ENCODE measurements around the gene CLDND1.
"Not testable (repeated sequence)": the region's sequence is repeated elsewhere in the genome, so short reads cannot be mapped to it uniquely, and the experiment has no call there.

CLDND1 gene

DNA sequence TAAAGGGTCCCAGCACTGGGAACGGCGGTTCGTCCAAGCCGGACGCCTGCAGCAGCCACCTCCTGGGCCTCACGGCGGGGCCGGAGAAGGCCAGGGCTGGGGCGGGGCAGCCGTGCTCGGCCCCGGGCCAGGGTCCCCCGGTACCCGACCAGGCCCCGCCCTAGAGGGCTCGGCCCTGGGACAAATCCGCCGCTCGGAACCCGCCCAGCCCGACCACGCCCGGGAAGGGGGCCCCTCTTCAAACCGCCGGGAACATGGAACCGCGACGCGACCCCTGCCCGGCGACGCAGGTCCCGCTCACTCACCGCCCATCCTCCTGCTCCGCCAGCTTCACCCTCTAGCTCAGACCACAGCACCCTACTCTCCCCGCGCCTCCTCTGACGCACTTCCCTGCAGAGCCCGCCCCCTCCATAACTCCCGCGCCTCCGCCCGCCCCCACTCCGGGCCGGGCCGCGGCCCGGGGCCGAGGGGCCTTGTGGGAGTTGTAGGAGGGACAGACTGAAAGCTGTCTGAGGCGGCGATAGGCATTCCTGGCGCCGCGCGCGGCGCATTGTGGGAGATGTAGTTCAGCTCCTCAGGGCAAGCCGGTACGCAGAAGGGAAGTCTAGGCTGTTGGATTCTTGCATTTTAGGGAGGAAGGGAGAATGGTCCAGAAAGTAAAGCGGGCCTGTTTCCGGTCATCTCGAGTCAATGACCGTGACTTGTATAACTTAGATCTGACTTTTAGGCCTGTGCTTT, at the start of gene CLDND1:
Gene CLDND1 (minus strand): TSS at position 359 of the 738 bp plus-strand sequence. CDS start 1,478 bp downstream, outside the sequence.
- DNase-seq = peak; percentile 95

DNA sequence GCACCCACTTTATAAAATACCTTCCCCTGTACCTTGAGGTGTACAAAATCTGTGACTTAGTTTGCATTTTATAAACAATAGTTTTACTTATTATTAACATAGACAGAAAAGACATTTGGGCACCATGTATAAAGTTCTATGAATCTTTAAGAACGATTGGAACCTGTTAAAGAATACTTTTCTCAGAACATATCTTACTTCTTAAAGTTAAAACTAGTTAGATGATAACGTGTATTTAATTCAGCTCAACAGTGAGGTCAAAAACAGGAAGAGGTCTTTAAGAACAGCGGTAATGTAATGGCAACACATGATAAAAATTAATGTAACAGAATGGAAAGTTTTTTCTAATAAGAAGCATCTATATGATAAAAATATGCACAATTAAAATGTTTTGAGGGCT, 45.7 kb upstream of the CLDND1 start:
- no peak for DNase-seq

DNA sequence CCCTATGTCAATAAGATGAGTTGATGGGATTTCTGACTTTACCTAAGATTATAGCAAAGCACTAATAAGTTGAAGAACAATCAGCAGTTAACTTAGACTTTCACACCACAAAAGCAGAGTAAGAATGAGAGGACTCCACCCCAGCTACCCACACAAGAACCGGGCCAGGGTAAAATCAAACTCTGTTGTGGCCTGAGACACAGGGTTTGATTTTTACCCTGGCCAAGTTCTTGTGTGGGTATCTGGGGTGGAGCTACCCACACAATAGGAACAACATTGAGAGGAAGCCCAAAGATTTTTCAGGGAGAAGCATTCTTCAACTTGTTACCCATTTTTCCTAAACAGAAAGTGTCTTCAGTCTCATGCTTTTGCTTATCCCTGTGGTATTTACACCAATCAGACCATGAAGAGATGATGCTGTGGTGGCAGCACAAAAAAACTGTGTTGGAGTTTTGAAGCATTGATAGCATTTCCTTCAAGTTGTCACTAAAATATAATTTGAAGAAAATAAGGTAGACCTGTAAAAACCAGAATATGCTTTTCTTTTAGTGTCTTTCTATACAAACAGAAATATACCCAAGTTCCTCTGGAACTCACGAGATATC, 45.1 kb upstream of the CLDND1 start:
- DNase-seq = peak; percentile 22

DNA sequence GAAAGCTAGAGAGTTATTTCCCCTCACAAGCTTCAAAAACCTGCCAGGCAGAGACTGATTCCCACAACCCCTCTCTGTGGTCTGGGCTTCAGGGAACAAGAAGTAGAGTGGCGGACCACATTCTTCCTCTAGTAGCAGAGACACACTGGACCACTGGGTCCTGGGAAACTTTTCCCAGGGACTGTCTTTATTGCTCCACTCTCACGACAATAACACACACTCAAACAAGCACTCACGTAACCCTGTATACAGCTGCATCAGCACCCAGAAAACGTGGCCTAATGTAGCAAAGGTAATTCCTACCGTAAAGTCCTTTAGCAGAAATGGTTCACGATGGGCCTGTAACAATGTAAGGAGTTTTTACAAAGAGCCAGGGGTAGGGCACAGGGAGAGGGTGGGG, 43.1 kb upstream of the CLDND1 start:
- DNase-seq = no peak

DNA sequence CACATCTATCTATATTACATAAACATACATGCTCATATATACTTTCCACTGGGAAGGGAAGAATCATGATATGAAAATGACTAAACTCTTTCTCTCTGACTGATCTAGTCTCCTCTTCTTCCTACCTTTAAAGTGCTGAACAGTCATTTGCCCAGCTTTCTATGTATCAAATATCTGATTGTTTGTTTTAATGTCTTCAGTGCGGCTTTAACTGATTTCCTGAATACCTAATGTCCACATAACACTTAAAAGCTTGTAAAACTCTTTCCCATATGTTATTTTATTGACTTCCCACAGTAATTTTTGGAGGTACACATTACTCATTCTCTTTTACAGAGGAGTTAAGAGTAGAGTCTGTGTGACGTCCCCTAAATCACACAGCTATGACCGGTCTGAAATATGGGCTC, 42.5 kb upstream of the CLDND1 start:
- no peak for DNase-seq

DNA sequence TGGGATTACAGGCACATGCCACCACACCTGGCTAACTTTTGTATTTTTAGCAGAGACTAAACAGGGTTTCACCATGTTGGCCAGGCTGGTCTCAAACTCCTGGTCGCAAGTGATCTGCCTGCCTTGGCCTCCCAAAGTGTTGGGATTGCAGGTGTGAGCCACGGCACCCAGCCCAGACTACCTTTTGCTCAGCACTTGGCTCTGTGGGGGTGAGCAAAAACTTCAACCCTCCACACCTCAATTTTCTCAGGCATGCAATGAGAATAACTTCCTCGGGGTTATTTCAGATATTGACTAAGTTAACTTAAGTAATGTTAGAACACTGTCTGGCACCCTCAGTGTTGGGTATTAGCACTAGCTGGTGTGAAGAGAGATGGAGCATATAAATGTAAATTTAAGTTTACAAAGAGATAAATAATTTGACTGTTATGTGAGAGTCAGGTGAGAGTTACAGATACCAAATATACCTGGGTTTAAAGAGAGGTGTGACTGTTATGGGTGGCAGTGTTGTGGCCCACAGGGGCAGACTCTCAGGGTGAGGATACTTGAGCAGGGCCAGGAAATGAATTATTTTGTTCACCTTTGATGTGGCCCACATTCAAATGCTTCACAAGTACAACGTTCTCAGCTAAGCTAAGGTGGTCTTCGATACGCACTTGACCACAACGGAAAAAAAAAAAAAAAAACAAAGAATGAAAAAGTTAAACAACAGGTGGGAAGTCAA, 41.7 kb upstream of the CLDND1 start:
- DNase-seq = peak; percentile 62

DNA sequence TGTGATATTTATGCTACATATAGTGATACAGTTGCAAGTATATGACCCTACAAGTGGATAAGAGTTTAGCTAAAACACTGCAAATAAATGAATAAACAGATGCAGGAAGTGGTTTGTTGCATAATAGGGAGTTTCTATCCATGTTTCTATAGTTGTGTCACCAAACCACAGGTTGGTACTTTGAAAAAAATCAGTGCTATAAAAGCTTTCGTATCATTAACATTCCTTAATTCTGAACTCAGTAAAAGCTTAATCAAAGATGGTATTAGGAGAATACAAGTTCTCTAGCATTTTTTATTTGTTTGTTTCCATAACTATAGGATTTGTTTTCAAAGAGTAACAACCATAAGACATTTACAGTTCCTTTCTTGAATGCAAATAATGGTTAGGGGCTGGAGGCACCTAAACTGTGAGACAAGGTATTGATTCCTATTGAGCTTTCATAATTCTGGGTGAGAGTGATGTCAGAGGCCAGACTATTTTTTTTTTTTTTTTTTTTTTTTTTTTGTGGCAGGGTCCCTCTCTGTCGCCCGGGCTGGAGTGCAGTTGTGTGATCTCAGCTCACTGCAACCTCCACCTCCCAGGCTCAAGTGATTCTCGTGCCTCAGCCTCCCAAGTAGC, 41.1 kb upstream of the CLDND1 start:
- peak; percentile 27 for DNase-seq

DNA sequence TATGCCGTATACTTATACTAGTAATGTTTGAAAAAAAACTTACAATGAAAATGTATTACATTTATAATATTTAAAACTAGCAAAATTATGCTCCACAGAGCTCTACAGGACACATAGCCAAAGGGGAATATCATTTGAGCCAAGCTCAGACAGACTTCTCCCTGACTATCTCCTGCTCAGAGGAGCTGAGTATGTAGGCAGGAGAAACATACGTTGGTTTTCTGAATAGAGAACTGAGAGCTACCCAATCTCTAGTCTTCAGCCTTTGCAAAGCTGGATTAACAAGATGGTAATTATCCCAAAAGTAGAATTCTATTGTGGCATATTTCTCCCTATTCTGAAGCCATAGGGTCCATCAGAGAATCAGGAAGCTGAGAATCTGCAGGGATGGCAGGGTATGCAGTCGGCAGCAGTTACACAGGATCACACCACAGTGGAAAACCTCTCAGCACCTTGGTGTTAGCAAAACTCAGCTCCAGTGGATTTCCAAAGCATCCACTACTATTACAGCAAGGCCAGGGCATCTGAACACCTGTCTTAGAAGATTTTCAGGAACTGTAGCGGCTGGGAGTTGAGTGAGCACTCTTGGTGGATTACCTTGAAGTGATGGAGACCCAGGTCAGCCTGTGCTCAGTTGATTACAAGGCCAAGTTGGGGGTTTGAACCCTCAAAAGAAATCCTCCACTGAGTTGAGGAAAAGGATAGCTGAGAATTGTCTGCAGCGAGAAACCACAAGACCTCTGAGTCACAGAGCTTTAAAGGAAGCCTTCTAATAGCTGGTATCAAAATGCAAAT, 39.2 kb upstream of the CLDND1 start:
- peak; percentile 51 for DNase-seq

DNA sequence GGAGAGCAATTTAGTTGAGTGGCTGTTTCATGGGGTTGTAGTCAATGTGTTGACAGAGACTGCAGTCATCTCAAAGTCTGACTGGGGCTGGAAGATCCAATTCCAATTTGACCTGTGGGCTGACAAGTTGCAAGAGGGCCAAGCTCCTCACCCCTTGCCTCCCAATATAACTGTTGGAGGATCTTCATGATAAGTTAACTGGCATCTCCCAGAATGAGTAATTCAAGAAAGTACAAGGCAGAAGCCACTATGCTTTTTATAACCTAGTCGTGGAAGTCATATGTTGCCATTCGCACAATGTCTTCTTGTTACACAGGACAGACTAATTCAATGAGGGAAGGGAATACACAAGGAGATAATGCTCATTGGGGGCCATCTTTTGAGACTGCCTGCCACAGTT, 38.2 kb upstream of the CLDND1 start:
- no peak for DNase-seq

GRCh38 chr3:98559769-98560168, 37.1 kb upstream of the CLDND1 start:
- DNase-seq = not testable (repeated sequence)

DNA sequence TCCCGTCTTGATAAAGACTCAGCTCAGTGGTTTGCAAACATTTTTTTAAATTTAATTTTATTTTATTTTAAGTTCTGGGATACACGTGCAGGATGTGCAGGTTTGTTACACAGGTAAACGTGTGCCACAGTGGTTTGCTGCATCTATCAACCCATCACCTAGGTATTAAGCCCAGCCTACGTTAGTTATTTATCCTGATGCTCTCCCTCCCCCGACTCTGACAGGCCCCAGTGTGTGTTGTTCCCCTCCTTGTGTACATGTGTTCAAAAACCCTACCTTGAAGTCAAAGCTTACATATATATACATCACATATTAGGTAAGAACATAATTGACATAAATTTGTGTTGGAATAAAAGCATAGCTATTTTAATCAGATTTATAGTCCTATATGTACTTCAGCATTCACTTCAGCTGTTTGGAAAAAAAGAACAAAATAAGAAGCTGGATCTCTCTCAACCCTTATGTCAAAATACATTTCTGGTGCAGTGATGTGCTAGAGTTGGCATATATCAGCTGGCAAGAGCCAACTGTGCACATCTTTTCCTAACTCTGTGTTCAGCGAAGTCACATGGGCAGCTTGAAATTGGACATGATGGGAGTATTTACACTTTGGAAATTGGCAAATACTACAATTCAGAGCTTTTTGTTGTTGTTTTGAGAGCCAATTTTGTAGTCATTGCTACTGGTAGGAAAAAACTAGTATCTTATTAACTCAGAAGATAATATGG, 35.6 kb upstream of the CLDND1 start:
- DNase-seq = no peak

DNA sequence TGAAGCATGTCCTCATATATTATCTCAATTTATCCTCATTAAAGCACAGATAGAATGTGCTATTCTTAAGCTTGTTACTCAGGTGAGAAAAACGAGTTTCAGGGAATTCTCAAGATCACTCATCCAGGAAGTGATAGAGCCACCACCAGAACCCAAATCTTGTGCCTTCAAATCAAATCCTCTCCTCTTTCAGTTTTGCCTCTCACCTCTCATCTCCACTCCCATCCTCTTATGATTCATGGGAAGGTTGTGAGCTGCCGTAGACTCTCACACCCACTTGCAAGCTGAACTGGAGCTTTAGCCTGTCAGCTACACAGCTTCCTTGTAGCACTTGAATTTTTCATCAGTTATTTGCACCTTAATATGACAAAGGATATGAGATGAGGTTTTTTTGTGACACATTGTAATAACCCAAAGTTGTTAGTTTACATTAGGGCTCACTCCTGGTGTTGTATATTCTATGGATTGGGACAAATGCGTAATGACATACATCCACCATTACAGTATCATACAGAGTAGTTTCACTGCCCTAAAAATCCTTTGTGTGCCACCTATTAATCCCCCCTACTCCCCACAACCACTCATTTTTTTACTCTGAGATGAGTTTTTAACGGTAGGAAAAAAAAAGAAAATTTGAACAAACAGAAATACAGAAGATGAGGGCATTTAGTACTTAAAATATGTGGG, 34.8 kb upstream of the CLDND1 start:
- DNase-seq = peak; percentile 61

DNA sequence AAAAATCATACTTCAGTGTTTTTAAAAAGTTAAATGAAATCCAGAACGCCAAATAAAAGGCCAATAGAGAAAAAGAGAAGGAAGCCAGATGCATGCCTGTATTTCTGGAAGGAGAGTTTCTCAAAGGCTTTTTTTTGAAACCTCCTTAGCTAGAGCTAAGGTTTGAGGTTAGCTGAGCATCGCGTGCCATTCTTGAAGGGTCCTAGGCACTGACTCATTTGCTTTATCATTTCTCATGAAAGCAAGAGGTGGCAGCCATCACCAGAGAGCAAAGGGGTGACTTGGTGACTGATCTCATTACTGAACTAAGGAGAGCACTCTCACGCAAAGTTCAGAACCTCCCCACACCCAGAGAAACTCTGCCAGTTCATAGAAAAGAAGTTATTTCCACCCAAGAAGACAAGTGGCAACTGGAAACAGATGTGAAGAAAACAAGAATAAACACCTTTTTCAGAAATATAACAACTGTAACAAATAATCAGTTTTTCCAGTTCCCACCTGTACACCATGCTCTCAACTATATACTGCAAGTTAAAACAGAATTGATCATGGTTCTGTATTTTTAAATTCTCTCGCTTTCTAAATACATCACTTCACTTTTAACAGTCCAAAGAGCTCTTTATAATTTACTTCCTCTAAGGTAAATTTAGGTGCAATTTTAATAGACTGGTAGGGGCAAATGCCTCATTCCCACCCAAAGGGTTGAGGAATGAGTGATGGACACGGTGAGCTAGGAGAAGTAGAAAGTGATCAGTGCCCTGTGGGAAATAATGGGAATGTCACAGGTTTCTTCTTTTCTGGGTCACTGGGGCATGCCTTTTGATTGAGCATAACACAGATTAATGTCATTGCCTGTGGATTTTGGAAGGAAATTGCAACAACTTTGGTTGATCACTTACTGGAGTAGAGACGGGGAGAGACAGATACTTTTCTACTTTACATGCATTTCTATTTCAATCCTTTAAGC, 33.7 kb upstream of the CLDND1 start:
- peak; percentile 79 for DNase-seq

GRCh38 chr3:98555025-98555379, 32.3 kb upstream of the CLDND1 start:
- DNase-seq = no peak

GRCh38 chr3:98554580-98554979, 31.9 kb upstream of the CLDND1 start:
- no peak for DNase-seq

GRCh38 chr3:98553753-98554152, 31.1 kb upstream of the CLDND1 start:
- DNase-seq = no peak

- peak; percentile 24 for DNase-seq
Measured at GRCh38 chr3:98553021-98553563, 30.4 kb upstream of the CLDND1 start.

DNA sequence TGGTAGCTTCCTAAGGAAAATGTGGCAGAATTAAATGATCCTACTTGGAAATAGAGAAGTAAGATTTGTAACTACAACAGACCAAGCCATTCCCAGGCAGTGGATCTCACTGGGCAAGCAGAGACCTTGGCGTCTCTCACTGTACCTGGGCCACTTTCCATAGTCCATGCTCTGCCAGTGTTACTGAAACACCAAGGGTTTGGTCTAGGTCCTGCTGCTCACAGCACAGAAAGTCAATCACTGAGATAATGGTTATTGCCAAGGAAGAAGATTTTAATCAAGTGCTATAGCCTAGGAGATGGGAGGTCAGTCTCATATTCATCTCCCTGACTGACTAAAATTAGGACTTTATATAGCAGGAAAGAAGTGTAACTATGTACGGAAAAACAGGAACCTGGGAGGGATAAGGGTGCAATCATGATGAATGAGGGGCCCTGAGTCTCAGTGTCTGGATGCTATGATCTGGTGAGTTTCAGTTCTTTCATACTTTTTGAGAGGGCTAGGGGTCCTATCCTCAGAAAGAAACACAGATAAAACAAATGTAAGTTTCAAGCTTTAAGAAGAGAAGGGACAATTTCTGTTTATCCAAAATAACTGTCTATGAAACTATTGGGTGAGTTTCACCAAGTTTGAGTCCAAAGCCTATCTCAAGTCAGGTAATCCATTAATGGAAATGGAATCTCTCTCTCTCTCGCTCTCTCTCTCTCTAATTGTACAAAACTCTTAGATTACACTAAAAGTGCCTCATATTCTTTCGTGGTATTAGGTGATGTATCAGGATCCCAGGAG, 29.7 kb upstream of the CLDND1 start:
- DNase-seq = no peak

DNA sequence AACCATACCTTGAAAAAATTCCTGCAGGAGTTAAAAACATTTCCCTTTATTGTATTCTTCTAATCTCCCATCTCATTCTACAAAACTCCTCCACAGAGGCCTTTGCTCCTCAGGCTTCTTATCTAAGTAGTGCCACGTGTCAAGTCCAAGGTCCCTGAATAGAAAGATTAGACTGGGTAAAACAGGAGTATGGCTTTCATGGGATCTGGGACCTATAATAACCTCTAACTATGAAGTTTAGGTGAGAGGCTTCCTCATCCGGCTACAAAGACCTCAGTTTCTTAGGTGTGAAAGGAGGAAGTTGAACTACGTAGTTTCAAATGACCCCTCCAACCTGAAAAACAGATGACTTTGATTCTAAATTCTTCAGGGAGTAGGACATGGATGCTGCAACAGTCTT, 29.1 kb upstream of the CLDND1 start:
- no peak for DNase-seq

All from CD4-positive, alpha-beta T cell treated with Interleukin-6 for 4 hours (primary cell).